HCT116 (cell line): Measurements from ENCODE around the gene SLC6A3. TPM values are rescaled to one million over a fixed set of nuclear protein-coding genes. Genes with fewer than 3 reads are reported as not detected.

Experiments used
- ATAC-seq: fragments of 200-7000 bp; cut with Tn5 transposase; 2 replicates; pipeline ENCODE4 v1.9.1; 2020; ENCODE audit warnings: mild to moderate bottlenecking, moderate library complexity
- BruUV-seq: library from RNA; stranded (reverse); fragments of 400-500 nt; replicated peaks from 2 replicates; lab custom pipeline; 2021; lab: Mats Ljungman, UMichigan
- CTCF ChIA-PET: fragments of 300-600 bp; sonication (Branson Sonifier 250); formaldehyde crosslinking; loops from one replicate; lab custom pipeline; 2021; ENCODE audit warnings: antibody characterized with exemption; lab: Charles Lee
- POLR2A ChIA-PET: fragments of 300-600, 350-600 bp; sonication (Branson Sonifier 250); formaldehyde crosslinking; loops from one replicate; lab custom pipeline; 2021; ENCODE audit warnings: antibody characterized with exemption; lab: Charles Lee
- RAD21 ChIA-PET, 2 experiments: fragments of 300-600 bp; sonication (Branson Sonifier 250); formaldehyde crosslinking; loops; one replicate each; lab custom pipeline; 2023; ENCODE audit warnings: low total read pairs in 2 of 2; ENCODE audit not compliant: uncharacterized antibody in 2 of 2, unreplicated experiment in 2 of 2, low non-redundant PET in 1 of 2; lab: Charles Lee
- DNase-seq: peaks from one replicate; pipeline ENCODE4 v3.0.0-alpha.2; 2010; ENCODE audit warnings: low read depth, low spot score
- H2AFZ ChIP-seq: fragments of 200-600 bp; shearing (Covaris generic), sonication (generic); 2 replicates; pipeline ENCODE4 v1.6.1; 2017; ENCODE audit warnings: low read depth, mixed run types, mixed read lengths, antibody characterized with exemption, low read length; ENCODE audit not compliant: poor library complexity, severe bottlenecking
- H3K27ac ChIP-seq: 2 replicates; pipeline ENCODE4 v1.5.1; 2012; ENCODE audit warnings: low read depth, low read length
- H3K27me3 ChIP-seq: fragments of 200-600 bp; sonication (generic); 2 replicates; pipeline ENCODE4 v1.6.1; 2016; ENCODE audit warnings: mixed run types, low read length, mixed read lengths; ENCODE audit not compliant: insufficient read depth
- H3K36me3 ChIP-seq, 2 experiments: fragments of 200-500 bp in 1 of 2; fragments of 200-600 bp in 1 of 2; sonication (Bioruptor generic) in 1 of 2; sonication (generic) in 1 of 2; 2 replicates each; pipeline versions ENCODE4 v1.5.1 to v1.6.1; 2014 to 2016; ENCODE audit warnings: low read length in 2 of 2, inconsistent platforms in 1 of 2, mixed read lengths in 1 of 2, mixed run types in 1 of 2; ENCODE audit not compliant: insufficient read depth in 2 of 2, control insufficient read depth in 1 of 2
- H3K4me1 ChIP-seq, 2 experiments: fragments of 200-600 bp in 1 of 2; sonication (generic) in 1 of 2; 2 replicates each; pipeline versions ENCODE4 v1.5.1 to v1.6.1; 2012 to 2017; ENCODE audit warnings: low read length in 2 of 2, inconsistent platforms in 1 of 2, mild to moderate bottlenecking in 1 of 2, mixed read lengths in 1 of 2, mixed run types in 1 of 2, moderate library complexity in 1 of 2; ENCODE audit not compliant: insufficient read depth in 2 of 2, control insufficient read depth in 1 of 2
- H3K4me2 ChIP-seq: fragments of 200-600 bp; sonication (generic); 2 replicates; pipeline ENCODE4 v1.6.1; 2017; ENCODE audit warnings: mixed run types, low read length, mixed read lengths
- H3K4me3 ChIP-seq, 2 experiments: fragments of 200-600 bp in 1 of 2; sonication (generic) in 1 of 2; replicated peaks in 1 of 2; 2 replicates each; pipeline ENCODE4 v1.5.1; 2011 to 2016; ENCODE audit warnings: low read length in 2 of 2, control low read depth in 1 of 2, low read depth in 1 of 2, mild to moderate bottlenecking in 1 of 2, mixed read lengths in 1 of 2, mixed run types in 1 of 2
- H3K79me2 ChIP-seq: fragments of 200-600 bp; sonication (generic); 2 replicates; pipeline ENCODE4 v1.6.1; 2017; ENCODE audit warnings: mild to moderate bottlenecking, mixed run types, low read length, moderate library complexity, mixed read lengths; ENCODE audit not compliant: insufficient read depth
- H3K9ac ChIP-seq: fragments of 200-600 bp; sonication (generic); 2 replicates; pipeline ENCODE4 v1.6.1; 2016; ENCODE audit warnings: low read length, mixed read lengths
- H3K9me2 ChIP-seq: fragments of 200-600 bp; sonication (generic), shearing (Covaris generic); 2 replicates; pipeline ENCODE4 v1.6.1; 2017; ENCODE audit warnings: mixed run types, mild to moderate bottlenecking, moderate library complexity; ENCODE audit not compliant: insufficient read depth
- H3K9me3 ChIP-seq, 2 experiments: fragments of 200-500 bp in 1 of 2; fragments of 200-600 bp in 1 of 2; sonication (Bioruptor generic) in 1 of 2; sonication (generic) in 1 of 2; 2 replicates each; pipeline ENCODE4 v1.6.1; 2014 to 2017; ENCODE audit warnings: low read length in 2 of 2, mixed read lengths in 2 of 2, inconsistent platforms in 1 of 2, low read depth in 1 of 2, mild to moderate bottlenecking in 1 of 2, mixed run types in 1 of 2, moderate library complexity in 1 of 2; ENCODE audit not compliant: control insufficient read depth in 1 of 2, insufficient read depth in 1 of 2
- H4K20me1 ChIP-seq: fragments of 200-600 bp; sonication (generic), shearing (Covaris generic); 2 replicates; pipeline ENCODE4 v1.6.1; 2017; ENCODE audit warnings: mixed run types, mild to moderate bottlenecking, moderate library complexity; ENCODE audit not compliant: insufficient read depth
- CBX3 ChIP-seq: IDR thresholded peaks from 2 replicates; pipeline ENCODE4 v1.6.1; 2012; ENCODE audit warnings: low read depth
- FOSL1 ChIP-seq: IDR thresholded peaks from 2 replicates; pipeline ENCODE4 v1.6.1; 2012; ENCODE audit warnings: low read depth
- POLR2A ChIP-seq: IDR thresholded peaks from 2 replicates; pipeline ENCODE4 v1.7.0; 2011; ENCODE audit warnings: borderline replicate concordance; ENCODE audit not compliant: insufficient read depth, insufficient read length; ENCODE audit errors: extremely low read depth
- TCF7L2 ChIP-seq: IDR thresholded peaks from 2 replicates; pipeline ENCODE4 v1.7.0; 2011; ENCODE audit warnings: borderline replicate concordance, inconsistent platforms; ENCODE audit not compliant: insufficient read depth, insufficient read length; ENCODE audit errors: extremely low read depth
- ZBTB33 ChIP-seq: IDR thresholded peaks from 2 replicates; pipeline ENCODE4 v1.6.1; 2011; ENCODE audit warnings: mild to moderate bottlenecking, low read length, moderate library complexity; ENCODE audit not compliant: insufficient replicate concordance; ENCODE audit errors: extremely low read depth
- ZNF274 ChIP-seq: fragments of 200-500 bp; sonication (Bioruptor generic); IDR thresholded peaks from 2 replicates; pipeline ENCODE4 v1.6.1; 2014; ENCODE audit warnings: mild to moderate bottlenecking, low read depth, low read length, inconsistent platforms
- intact Hi-C: fragments of 100-400 bp; cut with micrococcal nuclease; formaldehyde crosslinking; loops from 2 replicates; pipeline ENCODE4 v1.10.0; 2022
- total RNA-seq: library from RNA; stranded (reverse); gene quantifications from one replicate; pipeline ENCODE4 v1.2.1, GENCODE V29; 2021; ENCODE audit not compliant: unreplicated experiment

SLC6A3 gene
- total RNA-seq, 1 experiment from 2014 or later = not detected

DNA sequence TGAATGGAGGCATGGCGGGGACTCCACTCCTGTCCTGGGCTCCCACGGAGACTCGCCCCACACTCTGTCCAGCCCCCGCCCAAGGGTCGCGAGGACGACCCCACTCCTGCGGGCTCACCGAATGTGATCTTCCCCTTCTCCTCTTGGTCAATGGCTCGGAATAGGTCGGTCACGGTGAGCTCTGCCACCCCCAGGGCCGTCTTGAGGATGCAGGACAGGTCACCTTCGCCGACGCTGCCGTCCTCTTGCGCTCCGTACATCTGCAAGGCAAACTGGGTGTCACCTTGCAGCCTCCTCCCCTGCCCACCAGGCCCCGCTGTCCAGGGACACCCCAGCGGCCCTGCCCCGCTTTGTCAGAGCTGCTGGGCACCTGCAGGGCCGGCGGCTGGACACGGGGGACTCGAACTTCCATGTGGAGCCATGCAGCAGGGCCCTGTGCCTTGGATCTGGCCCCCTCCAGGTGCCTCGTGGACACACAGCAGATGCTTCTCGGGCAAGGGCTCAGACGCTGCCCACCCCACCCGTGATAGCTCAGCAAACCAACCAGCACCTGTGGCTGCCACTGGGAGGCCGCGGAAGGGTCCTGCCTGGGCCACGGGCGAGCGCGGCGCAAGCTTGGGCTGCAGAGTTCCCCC, 21.5 kb upstream of the SLC6A3 start (continued):
- no peak for TF ChIP-seq CBX3
- no peak for TF ChIP-seq TCF7L2
- TF ChIP-seq ZNF274 = no peak
- no peak for TF ChIP-seq POLR2A

GRCh38 chr5:1465966-1466471, 20.8 kb upstream of the SLC6A3 start:
- H3K36me3 ChIP-seq = peaks cover 18 to 37% of the 10 kb centered on the region in 2 experiments
- H3K4me2 ChIP-seq = no peak overlapping the region
- H3K79me2 ChIP-seq = no peaks in the 10 kb centered on the region
- H3K4me1 ChIP-seq = no peaks in the 10 kb centered on the region
- ChIA-PET CTCF (no interaction called here), POLR2A (no interaction called here), RAD21 (no interaction called here)
- H3K9ac ChIP-seq = no peak overlapping the region
- ATAC-seq (no peak), DNase-seq (no peak)
- H3K27me3 ChIP-seq = no peaks in the 10 kb centered on the region
- H3K9me3 ChIP-seq = peaks cover 0 to 3% of the 10 kb centered on the region in 2 experiments; a peak in 1 of 4 replicates
- intact Hi-C loops = no loop called here
- H3K27ac ChIP-seq = no peak overlapping the region
- H4K20me1 ChIP-seq = no peaks in the 10 kb centered on the region
- no peak overlapping the region for H3K4me3 ChIP-seq
- H2AFZ ChIP-seq = no peak overlapping the region
- no peaks in the 10 kb centered on the region for H3K9me2 ChIP-seq
- TF ChIP-seq FOSL1 (no peak), ZBTB33 (no peak)
- BruUV-seq = no TSS peak
